Thyroid gland (tissue), 4 donors: Measurements from ENCODE around the gene KLHL2.

Experiments used
- CTCF ChIP-seq, 6 experiments: fragments of 200-600 bp in 3 of 6; fragments of 450-650 bp in 3 of 6; sonication (generic) in 3 of 6; IDR thresholded peaks; one replicate each; pipeline ENCODE4 v1.5.1; 2016 to 2019; ENCODE audit warnings: antibody characterized with exemption in 6 of 6, mild to moderate bottlenecking in 2 of 6, inconsistent platforms in 1 of 6, moderate library complexity in 1 of 6
- POLR2A ChIP-seq, 2 donors: fragments of 450-650 bp; IDR thresholded peaks; one replicate each; pipeline ENCODE4 v1.6.1; 2017; ENCODE audit warnings: antibody characterized with exemption in 2 of 2, mild to moderate bottlenecking in 2 of 2, moderate library complexity in 1 of 2

- no peak for TF ChIP-seq CTCF (IDR thresholded peaks at IDR 0.05)
- no peak for TF ChIP-seq POLR2A (IDR thresholded peaks at IDR 0.05)
Observed at GRCh38 chr4:165324236-165324917, 117.0 kb downstream of the KLHL2 start.
